HG02938 (cell line): Measurements from ENCODE around the gene ASTN1.

Experiments
- ATAC-seq: cut with Tn5 transposase; IDR thresholded peaks from one replicate; pipeline ENCODE4 v1.9.1; 2021; ENCODE audit warnings: mild to moderate bottlenecking, moderate library complexity; ENCODE audit not compliant: unreplicated experiment

Gene ASTN1

GRCh38 chr1:176847052-176847451 is 317.5 kb downstream of the ASTN1 start:
- no peak for ATAC-seq

GRCh38 chr1:176843352-176844297 is 320.9 kb downstream of the ASTN1 start:
- ATAC-seq: no peak

GRCh38 chr1:176841238-176841637 is 323.3 kb downstream of the ASTN1 start:
- no peak for ATAC-seq

GRCh38 chr1:176839216-176839615 is 325.3 kb downstream of the ASTN1 start:
- ATAC-seq: no peak

GRCh38 chr1:176838276-176838995 is 326.1 kb downstream of the ASTN1 start:
- no peak for ATAC-seq

- ATAC-seq: no peak
These were observed 326.8 kb downstream of the ASTN1 start for GRCh38 chr1:176837708-176838107.

- no peak for ATAC-seq
These were observed 333.4 kb downstream of the ASTN1 start for GRCh38 chr1:176831150-176831549.

GRCh38 chr1:176829261-176829660 is 335.3 kb downstream of the ASTN1 start:
- ATAC-seq: no peak

GRCh38 chr1:176826265-176826664 is 338.2 kb downstream of the ASTN1 start:
- ATAC-seq: no peak

- ATAC-seq: no peak
These were observed 344.0 kb downstream of the ASTN1 start for GRCh38 chr1:176820391-176821031.

- no peak for ATAC-seq
These were observed 348.3 kb downstream of the ASTN1 start for GRCh38 chr1:176816232-176816631.

GRCh38 chr1:176815621-176816020 is 348.9 kb downstream of the ASTN1 start:
- ATAC-seq: no peak

GRCh38 chr1:176811511-176812288 is 352.8 kb downstream of the ASTN1 start:
- ATAC-seq: no peak

- no peak for ATAC-seq
These were observed 355.2 kb downstream of the ASTN1 start for GRCh38 chr1:176809292-176809691.
